IMR-90 (cell line): ENCODE measurements around the gene ZFR. TPM values are rescaled to one million over a fixed set of nuclear protein-coding genes. Genes with fewer than 3 reads are reported as not detected.

Experiments
- ATAC-seq: fragments of 200-7000 bp; cut with Tn5 transposase; 2 replicates; pipeline ENCODE4 v1.9.1; 2020; ENCODE audit warnings: low read depth, mild to moderate bottlenecking, moderate library complexity
- BruUV-seq: library from RNA; stranded (reverse); fragments of 400-500 nt; replicated peaks from 2 replicates; lab custom pipeline; 2021; lab: Mats Ljungman, UMichigan
- CTCF ChIA-PET: fragments of 300-600 bp; formaldehyde crosslinking; extraction: SDS; loops from one replicate; lab custom pipeline; 2021; ENCODE audit warnings: antibody characterized with exemption; lab: Yijun Ruan, JAX
- POLR2A ChIA-PET: fragments of 300-600 bp; sonication (Branson Sonifier 250); formaldehyde crosslinking; loops from one replicate; lab custom pipeline; 2022; ENCODE audit warnings: antibody characterized with exemption; ENCODE audit not compliant: unreplicated experiment; lab: Charles Lee
- DNase-seq: peaks from one replicate; pipeline ENCODE4 v3.0.0; 2013
- H2AFZ ChIP-seq: replicated peaks from 2 replicates; pipeline ENCODE3; 2013; ENCODE audit warnings: low read length, mild to moderate bottlenecking; ENCODE audit not compliant: poor library complexity
- H2AK5ac ChIP-seq: 2 replicates; pipeline ENCODE4 v1.6.1; 2013; ENCODE audit warnings: low read depth, low read length, inconsistent platforms
- H2AK9ac ChIP-seq: replicated peaks from 2 replicates; pipeline ENCODE3; 2013; ENCODE audit warnings: mild to moderate bottlenecking, low read depth, low read length, moderate library complexity; ENCODE audit not compliant: poor library complexity
- H2BK120ac ChIP-seq: 2 replicates; pipeline ENCODE4 v1.6.1; 2013; ENCODE audit warnings: low read depth, low read length, inconsistent platforms
- H2BK15ac ChIP-seq: 3 replicates; pipeline ENCODE4 v1.6.1; 2013; ENCODE audit warnings: low read depth, low read length, inconsistent platforms
- H2BK20ac ChIP-seq: 2 replicates; pipeline ENCODE4 v1.6.1; 2013; ENCODE audit warnings: low read depth, mild to moderate bottlenecking, inconsistent platforms, low read length, moderate library complexity
- H2BK5ac ChIP-seq: 2 replicates; pipeline ENCODE4 v1.6.1; 2013; ENCODE audit warnings: mild to moderate bottlenecking, low read depth, low read length, inconsistent platforms; ENCODE audit not compliant: poor library complexity, severe bottlenecking
- H3K14ac ChIP-seq: replicated peaks from 2 replicates; pipeline ENCODE4 v1.6.1; 2013; ENCODE audit warnings: low read depth, low read length, inconsistent platforms
- H3K18ac ChIP-seq: 2 replicates; pipeline ENCODE4 v1.6.1; 2013; ENCODE audit warnings: low read depth, low read length, control low read depth
- H3K23ac ChIP-seq: 2 replicates; pipeline ENCODE4 v1.6.1; 2013; ENCODE audit warnings: low read depth, low read length, inconsistent platforms
- H3K27ac ChIP-seq: 2 replicates; pipeline ENCODE4 v1.5.1; 2013; ENCODE audit warnings: mild to moderate bottlenecking, control low read depth, low read length; ENCODE audit not compliant: insufficient read depth
- H3K27me3 ChIP-seq: 2 replicates; pipeline ENCODE4 v1.6.1; 2013; ENCODE audit warnings: low read length; ENCODE audit not compliant: control insufficient read depth, insufficient read depth
- H3K36me3 ChIP-seq: 2 replicates; pipeline ENCODE4 v1.6.1; 2013; ENCODE audit warnings: low read length, mixed read lengths; ENCODE audit not compliant: control insufficient read depth, insufficient read depth
- H3K4ac ChIP-seq: 2 replicates; pipeline ENCODE4 v1.6.1; 2013; ENCODE audit warnings: low read depth, low read length, inconsistent platforms
- H3K4me1 ChIP-seq: 2 replicates; pipeline ENCODE4 v1.6.1; 2013; ENCODE audit warnings: low read length, mixed read lengths; ENCODE audit not compliant: control insufficient read depth, insufficient read depth
- H3K4me2 ChIP-seq: 2 replicates; pipeline ENCODE4 v1.6.1; 2013; ENCODE audit warnings: low read depth, mild to moderate bottlenecking, control low read depth, low read length, moderate library complexity
- H3K4me3 ChIP-seq: 2 replicates; pipeline ENCODE4 v1.5.1; 2013; ENCODE audit warnings: low read depth, mild to moderate bottlenecking, control low read depth, low read length, moderate library complexity; ENCODE audit not compliant: insufficient read depth
- H3K56ac ChIP-seq: 2 replicates; pipeline ENCODE4 v1.6.1; 2013; ENCODE audit warnings: low read length, inconsistent platforms; ENCODE audit not compliant: insufficient read depth; ENCODE audit errors: extremely low read depth
- H3K79me1 ChIP-seq, 2 experiments: 2 replicates each; pipeline ENCODE4 v1.6.1; 2013; ENCODE audit warnings: low read length in 2 of 2, inconsistent platforms in 1 of 2, low read depth in 1 of 2
- H3K9ac ChIP-seq: 2 replicates; pipeline ENCODE4 v1.6.1; 2013; ENCODE audit warnings: low read depth, low read length, control low read depth
- H3K9me1 ChIP-seq: 2 replicates; pipeline ENCODE4 v1.6.1; 2013; ENCODE audit warnings: low read length, inconsistent platforms; ENCODE audit not compliant: insufficient read depth
- H3K9me3 ChIP-seq: 2 replicates; pipeline ENCODE4 v1.6.1; 2013; ENCODE audit warnings: low read length; ENCODE audit not compliant: control insufficient read depth, insufficient read depth
- H4K20me1 ChIP-seq: 2 replicates; pipeline ENCODE4 v1.6.1; 2013; ENCODE audit warnings: low read length, inconsistent platforms; ENCODE audit not compliant: insufficient read depth
- H4K5ac ChIP-seq: 2 replicates; pipeline ENCODE4 v1.6.1; 2013; ENCODE audit warnings: mild to moderate bottlenecking, low read depth, low read length, control low read depth
- H4K8ac ChIP-seq, 2 experiments: 2 replicates each; pipeline ENCODE4 v1.6.1; 2013; ENCODE audit warnings: low read depth in 2 of 2, low read length in 2 of 2, control low read depth in 1 of 2, inconsistent platforms in 1 of 2
- H4K91ac ChIP-seq: 2 replicates; pipeline ENCODE4 v1.6.1; 2013; ENCODE audit warnings: low read depth, low read length, inconsistent platforms; ENCODE audit not compliant: insufficient read depth
- CHD1 ChIP-seq: IDR thresholded peaks from 2 replicates; pipeline ENCODE4 v1.6.1; 2012; ENCODE audit warnings: low read depth, low read length, improper control_type of control experiment
- MAFK ChIP-seq: IDR thresholded peaks from 2 replicates; pipeline ENCODE4 v1.6.1; 2012; ENCODE audit warnings: low read depth, low read length, improper control_type of control experiment
- MAZ ChIP-seq: IDR thresholded peaks from 2 replicates; pipeline ENCODE4 v1.6.1; 2012; ENCODE audit warnings: low read depth, mild to moderate bottlenecking, low read length, improper control_type of control experiment, moderate library complexity, borderline replicate concordance
- RCOR1 ChIP-seq: IDR thresholded peaks from 2 replicates; pipeline ENCODE4 v1.6.1; 2012; ENCODE audit warnings: mild to moderate bottlenecking, low read length, improper control_type of control experiment; ENCODE audit not compliant: insufficient replicate concordance
- RFX5 ChIP-seq: IDR thresholded peaks from 2 replicates; pipeline ENCODE4 v1.8.0; 2012; ENCODE audit warnings: low read depth, mild to moderate bottlenecking, low read length, moderate library complexity
- SMC3 ChIP-seq: fragments of 150-350 bp; IDR thresholded peaks from 2 replicates; pipeline ENCODE4 v1.6.1; 2016; ENCODE audit warnings: low read depth, mild to moderate bottlenecking, antibody characterized with exemption, low read length, moderate library complexity
- WGBS, 2 experiments: methylation state at CpG; one replicate each; pipeline versions ENCODE4 v1.1.5 to v1.1.7; 2013; ENCODE audit warnings: missing lambda C conversion rate in 2 of 2; ENCODE audit not compliant: insufficient read length in 1 of 2; ENCODE audit errors: extremely low coverage in 2 of 2; 5-methylcytosine and 5-hydroxymethylcytosine counted together
- dilution Hi-C: fragments of 300-500 bp; cut with HindIII; formaldehyde crosslinking; loops from one replicate; pipeline ENCODE4 v1.14.3; 2018; ENCODE audit warnings: low sequenced_read_pairs; ENCODE audit not compliant: unreplicated experiment
- in situ Hi-C: fragments of 300-500 bp; cut with MboI; formaldehyde crosslinking; loops from 3 replicates; pipeline ENCODE4 v1.14.3; 2019; ENCODE audit warnings: low sequenced_read_pairs, inconsistent platforms, mixed read lengths
- intact Hi-C: fragments of 100-400 bp; cut with micrococcal nuclease; formaldehyde crosslinking; loops from 2 replicates; pipeline ENCODE4 v1.10.0; 2022
- polyA plus RNA-seq, 3 experiments: library from polyadenylated mRNA; depleted of rRNA; stranded (reverse); fragments of >200 nt; gene quantifications; 2 replicates each; pipeline ENCODE4 v1.2.3, GENCODE V29; 2012; ENCODE audit warnings: low replicate concordance in 1 of 3
- total RNA-seq: library from RNA; depleted of rRNA; stranded (reverse); fragments of >200 nt; gene quantifications from 2 replicates; pipeline ENCODE4 v1.2.3, GENCODE V29; 2012

ZFR gene
- total and polyA plus RNA-seq, 2 of the 4 experiments (the other 2 are of a cell fraction): 30.4 to 81.4 TPM

- in situ Hi-C loops: no loop called here
- Histone ChIP-seq H3K4me3 (no peak overlapping the region), H4K91ac (no peak overlapping the region), H3K23ac (no peak overlapping the region), H3K27me3 (no peaks in the 10 kb centered on the region), H2AK9ac (no peak overlapping the region), H2BK5ac (no peak overlapping the region), H3K14ac (no peak overlapping the region), H2BK15ac (no peak overlapping the region), H2BK20ac (no peak overlapping the region), H3K9me3 (peaks cover 10% of the 10 kb centered on the region), H3K4me2 (no peak overlapping the region), H3K79me1 (no peaks in the 10 kb centered on the region), H4K20me1 (no peaks in the 10 kb centered on the region), H2AK5ac (no peak overlapping the region), H4K5ac (no peak overlapping the region), H3K27ac (no peak overlapping the region), H4K8ac (no peak overlapping the region), H3K56ac (no peak overlapping the region), H3K4ac (no peak overlapping the region), H3K36me3 (no peaks in the 10 kb centered on the region), H3K18ac (no peak overlapping the region), H3K4me1 (no peaks in the 10 kb centered on the region), H3K9me1 (no peaks in the 10 kb centered on the region), H2AFZ (no peak overlapping the region), H3K9ac (no peak overlapping the region), H2BK120ac (no peak overlapping the region)
- TF ChIP-seq MAFK (no peak), MAZ (no peak), RFX5 (no peak), SMC3 (no peak), RCOR1 (no peak), CHD1 (no peak)
- ChIA-PET CTCF (interaction anchor here (0.6 to 1.1 kb wide), 2 partner anchors 24 to 88 kb away, joined by 3 read pairs; no protein-coding TSS in a partner anchor), POLR2A (no interaction called here)
- no peak for ATAC-seq
- WGBS, 2 experiments: 83% methylated on average over 1 of the region's 7 CpGs; no CpG with 5 or more reads in 1 of the 2 experiments
- DNase-seq: no peak
- intact Hi-C loops: no loop called here
- dilution Hi-C loops: no loop called here
- BruUV-seq: no TSS peak
Observed at GRCh38 chr5:32319926-32320543, 124.5 kb downstream of the ZFR start.
